IMR-90 (cell line): ENCODE results near the gene PIEZO2. TPM values are rescaled to one million over a fixed set of nuclear protein-coding genes. Genes with fewer than 3 reads are reported as not detected.

Experiments
- ATAC-seq: fragments of 200-7000 bp; cut with Tn5 transposase; 2 replicates; pipeline ENCODE4 v1.9.1; 2020; ENCODE audit warnings: low read depth, mild to moderate bottlenecking, moderate library complexity
- BruUV-seq: library from RNA; stranded (reverse); fragments of 400-500 nt; replicated peaks from 2 replicates; lab custom pipeline; 2021; lab: Mats Ljungman, UMichigan
- CTCF ChIA-PET: fragments of 300-600 bp; formaldehyde crosslinking; extraction: SDS; loops from one replicate; lab custom pipeline; 2021; ENCODE audit warnings: antibody characterized with exemption; lab: Yijun Ruan, JAX
- POLR2A ChIA-PET: fragments of 300-600 bp; sonication (Branson Sonifier 250); formaldehyde crosslinking; loops from one replicate; lab custom pipeline; 2022; ENCODE audit warnings: antibody characterized with exemption; ENCODE audit not compliant: unreplicated experiment; lab: Charles Lee
- DNase-seq: peaks from one replicate; pipeline ENCODE4 v3.0.0; 2013
- H2AFZ ChIP-seq: replicated peaks from 2 replicates; pipeline ENCODE3; 2013; ENCODE audit warnings: low read length, mild to moderate bottlenecking; ENCODE audit not compliant: poor library complexity
- H2AK5ac ChIP-seq: 2 replicates; pipeline ENCODE4 v1.6.1; 2013; ENCODE audit warnings: low read depth, low read length, inconsistent platforms
- H2AK9ac ChIP-seq: replicated peaks from 2 replicates; pipeline ENCODE3; 2013; ENCODE audit warnings: mild to moderate bottlenecking, low read depth, low read length, moderate library complexity; ENCODE audit not compliant: poor library complexity
- H2BK120ac ChIP-seq: 2 replicates; pipeline ENCODE4 v1.6.1; 2013; ENCODE audit warnings: low read depth, low read length, inconsistent platforms
- H2BK15ac ChIP-seq: 3 replicates; pipeline ENCODE4 v1.6.1; 2013; ENCODE audit warnings: low read depth, low read length, inconsistent platforms
- H2BK20ac ChIP-seq: 2 replicates; pipeline ENCODE4 v1.6.1; 2013; ENCODE audit warnings: low read depth, mild to moderate bottlenecking, inconsistent platforms, low read length, moderate library complexity
- H2BK5ac ChIP-seq: 2 replicates; pipeline ENCODE4 v1.6.1; 2013; ENCODE audit warnings: mild to moderate bottlenecking, low read depth, low read length, inconsistent platforms; ENCODE audit not compliant: poor library complexity, severe bottlenecking
- H3K14ac ChIP-seq: replicated peaks from 2 replicates; pipeline ENCODE4 v1.6.1; 2013; ENCODE audit warnings: low read depth, low read length, inconsistent platforms
- H3K18ac ChIP-seq: 2 replicates; pipeline ENCODE4 v1.6.1; 2013; ENCODE audit warnings: low read depth, low read length, control low read depth
- H3K23ac ChIP-seq: 2 replicates; pipeline ENCODE4 v1.6.1; 2013; ENCODE audit warnings: low read depth, low read length, inconsistent platforms
- H3K27ac ChIP-seq: 2 replicates; pipeline ENCODE4 v1.5.1; 2013; ENCODE audit warnings: mild to moderate bottlenecking, control low read depth, low read length; ENCODE audit not compliant: insufficient read depth
- H3K27me3 ChIP-seq: 2 replicates; pipeline ENCODE4 v1.6.1; 2013; ENCODE audit warnings: low read length; ENCODE audit not compliant: control insufficient read depth, insufficient read depth
- H3K36me3 ChIP-seq: 2 replicates; pipeline ENCODE4 v1.6.1; 2013; ENCODE audit warnings: low read length, mixed read lengths; ENCODE audit not compliant: control insufficient read depth, insufficient read depth
- H3K4ac ChIP-seq: 2 replicates; pipeline ENCODE4 v1.6.1; 2013; ENCODE audit warnings: low read depth, low read length, inconsistent platforms
- H3K4me1 ChIP-seq: 2 replicates; pipeline ENCODE4 v1.6.1; 2013; ENCODE audit warnings: low read length, mixed read lengths; ENCODE audit not compliant: control insufficient read depth, insufficient read depth
- H3K4me2 ChIP-seq: 2 replicates; pipeline ENCODE4 v1.6.1; 2013; ENCODE audit warnings: low read depth, mild to moderate bottlenecking, control low read depth, low read length, moderate library complexity
- H3K4me3 ChIP-seq: 2 replicates; pipeline ENCODE4 v1.5.1; 2013; ENCODE audit warnings: low read depth, mild to moderate bottlenecking, control low read depth, low read length, moderate library complexity; ENCODE audit not compliant: insufficient read depth
- H3K56ac ChIP-seq: 2 replicates; pipeline ENCODE4 v1.6.1; 2013; ENCODE audit warnings: low read length, inconsistent platforms; ENCODE audit not compliant: insufficient read depth; ENCODE audit errors: extremely low read depth
- H3K79me1 ChIP-seq, 2 experiments: 2 replicates each; pipeline ENCODE4 v1.6.1; 2013; ENCODE audit warnings: low read length in 2 of 2, inconsistent platforms in 1 of 2, low read depth in 1 of 2
- H3K9ac ChIP-seq: 2 replicates; pipeline ENCODE4 v1.6.1; 2013; ENCODE audit warnings: low read depth, low read length, control low read depth
- H3K9me1 ChIP-seq: 2 replicates; pipeline ENCODE4 v1.6.1; 2013; ENCODE audit warnings: low read length, inconsistent platforms; ENCODE audit not compliant: insufficient read depth
- H3K9me3 ChIP-seq: 2 replicates; pipeline ENCODE4 v1.6.1; 2013; ENCODE audit warnings: low read length; ENCODE audit not compliant: control insufficient read depth, insufficient read depth
- H4K20me1 ChIP-seq: 2 replicates; pipeline ENCODE4 v1.6.1; 2013; ENCODE audit warnings: low read length, inconsistent platforms; ENCODE audit not compliant: insufficient read depth
- H4K5ac ChIP-seq: 2 replicates; pipeline ENCODE4 v1.6.1; 2013; ENCODE audit warnings: mild to moderate bottlenecking, low read depth, low read length, control low read depth
- H4K8ac ChIP-seq, 2 experiments: 2 replicates each; pipeline ENCODE4 v1.6.1; 2013; ENCODE audit warnings: low read depth in 2 of 2, low read length in 2 of 2, control low read depth in 1 of 2, inconsistent platforms in 1 of 2
- H4K91ac ChIP-seq: 2 replicates; pipeline ENCODE4 v1.6.1; 2013; ENCODE audit warnings: low read depth, low read length, inconsistent platforms; ENCODE audit not compliant: insufficient read depth
- BHLHE40 ChIP-seq: fragments of 150-350 bp; IDR thresholded peaks from 2 replicates; pipeline ENCODE4 v1.6.1; 2016; ENCODE audit warnings: mild to moderate bottlenecking, low read depth, low read length
- CEBPB ChIP-seq: IDR thresholded peaks from 2 replicates; pipeline ENCODE4 v1.6.1; 2012; ENCODE audit warnings: low read depth, low read length, improper control_type of control experiment
- CHD1 ChIP-seq: IDR thresholded peaks from 2 replicates; pipeline ENCODE4 v1.6.1; 2012; ENCODE audit warnings: low read depth, low read length, improper control_type of control experiment
- CTCF ChIP-seq: conservative IDR thresholded peaks from 2 replicates; pipeline ENCODE4 v1.5.1; 2012; ENCODE audit warnings: mild to moderate bottlenecking, low read depth, low read length, improper control_type of control experiment
- ELK1 ChIP-seq: fragments of 150-350 bp; IDR thresholded peaks from 2 replicates; pipeline ENCODE4 v1.6.1; 2016; ENCODE audit warnings: low read depth, mild to moderate bottlenecking, low read length, moderate library complexity, borderline replicate concordance
- FOS ChIP-seq: fragments of 150-350 bp; IDR thresholded peaks from 2 replicates; pipeline ENCODE4 v1.6.1; 2016; ENCODE audit warnings: low read depth, low read length
- MAFK ChIP-seq: IDR thresholded peaks from 2 replicates; pipeline ENCODE4 v1.6.1; 2012; ENCODE audit warnings: low read depth, low read length, improper control_type of control experiment
- MAZ ChIP-seq: IDR thresholded peaks from 2 replicates; pipeline ENCODE4 v1.6.1; 2012; ENCODE audit warnings: low read depth, mild to moderate bottlenecking, low read length, improper control_type of control experiment, moderate library complexity, borderline replicate concordance
- MXI1 ChIP-seq: IDR thresholded peaks from 2 replicates; pipeline ENCODE4 v1.6.1; 2012; ENCODE audit warnings: low read depth, mild to moderate bottlenecking, low read length, moderate library complexity, borderline replicate concordance
- NFE2L2 ChIP-seq: fragments of 150-350 bp; IDR thresholded peaks from 2 replicates; pipeline ENCODE4 v1.6.1; 2016; ENCODE audit warnings: low read depth, mild to moderate bottlenecking, low read length
- POLR2A ChIP-seq: IDR thresholded peaks from 2 replicates; pipeline ENCODE4 v1.6.1; 2012; ENCODE audit warnings: mild to moderate bottlenecking, low read depth, low read length
- RAD21 ChIP-seq: IDR thresholded peaks from 2 replicates; pipeline ENCODE4 v1.6.1; 2012; ENCODE audit warnings: low read length, improper control_type of control experiment
- RCOR1 ChIP-seq: IDR thresholded peaks from 2 replicates; pipeline ENCODE4 v1.6.1; 2012; ENCODE audit warnings: mild to moderate bottlenecking, low read length, improper control_type of control experiment; ENCODE audit not compliant: insufficient replicate concordance
- RFX5 ChIP-seq: IDR thresholded peaks from 2 replicates; pipeline ENCODE4 v1.8.0; 2012; ENCODE audit warnings: low read depth, mild to moderate bottlenecking, low read length, moderate library complexity
- SMC3 ChIP-seq: fragments of 150-350 bp; IDR thresholded peaks from 2 replicates; pipeline ENCODE4 v1.6.1; 2016; ENCODE audit warnings: low read depth, mild to moderate bottlenecking, antibody characterized with exemption, low read length, moderate library complexity
- USF2 ChIP-seq: fragments of 150-350 bp; IDR thresholded peaks from 2 replicates; pipeline ENCODE4 v1.6.1; 2017; ENCODE audit warnings: mild to moderate bottlenecking, antibody characterized with exemption, low read length, low read depth
- WGBS, 2 experiments: methylation state at CpG; one replicate each; pipeline versions ENCODE4 v1.1.5 to v1.1.7; 2013; ENCODE audit warnings: missing lambda C conversion rate in 2 of 2; ENCODE audit not compliant: insufficient read length in 1 of 2; ENCODE audit errors: extremely low coverage in 2 of 2; 5-methylcytosine and 5-hydroxymethylcytosine counted together
- dilution Hi-C: fragments of 300-500 bp; cut with HindIII; formaldehyde crosslinking; loops from one replicate; pipeline ENCODE4 v1.14.3; 2018; ENCODE audit warnings: low sequenced_read_pairs; ENCODE audit not compliant: unreplicated experiment
- in situ Hi-C: fragments of 300-500 bp; cut with MboI; formaldehyde crosslinking; loops from 3 replicates; pipeline ENCODE4 v1.14.3; 2019; ENCODE audit warnings: low sequenced_read_pairs, inconsistent platforms, mixed read lengths
- intact Hi-C: fragments of 100-400 bp; cut with micrococcal nuclease; formaldehyde crosslinking; loops from 2 replicates; pipeline ENCODE4 v1.10.0; 2022
- polyA plus RNA-seq, 3 experiments: library from polyadenylated mRNA; depleted of rRNA; stranded (reverse); fragments of >200 nt; gene quantifications; 2 replicates each; pipeline ENCODE4 v1.2.3, GENCODE V29; 2012; ENCODE audit warnings: low replicate concordance in 1 of 3
- total RNA-seq: library from RNA; depleted of rRNA; stranded (reverse); fragments of >200 nt; gene quantifications from 2 replicates; pipeline ENCODE4 v1.2.3, GENCODE V29; 2012

Gene PIEZO2
- total and polyA plus RNA-seq, 2 of the 4 experiments (the other 2 are of a cell fraction) = 2.4 to 4.1 TPM

GRCh38 chr18:11078491-11078890 lies 70.9 kb downstream of the PIEZO2 start:
- in situ Hi-C loops (no loop called here), intact Hi-C loops (no loop called here), dilution Hi-C loops (no loop called here)
- BruUV-seq = no TSS peak
- H3K56ac ChIP-seq = no peak overlapping the region
- H3K36me3 ChIP-seq = no peaks in the 10 kb centered on the region
- no peak overlapping the region for H2BK20ac ChIP-seq
- TF ChIP-seq MAFK (no peak), SMC3 (no peak), NFE2L2 (no peak), FOS (no peak), CTCF (no peak), RCOR1 (no peak), RAD21 (no peak), CEBPB (no peak), POLR2A (no peak), MAZ (no peak), MXI1 (no peak), RFX5 (no peak), CHD1 (no peak), USF2 (no peak), ELK1 (no peak), BHLHE40 (no peak)
- H4K8ac ChIP-seq = no peak overlapping the region
- H4K5ac ChIP-seq = no peak overlapping the region
- DNase-seq (no peak), ATAC-seq (no peak; the same call in 1 of the 2 replicates)
- no peak overlapping the region for H2BK5ac ChIP-seq
- no peak overlapping the region for H3K9ac ChIP-seq
- H2BK15ac ChIP-seq = no peak overlapping the region
- no CpG with 5 or more reads among the region's 4 CpGs for WGBS, 2 experiments
- H3K18ac ChIP-seq = no peak overlapping the region
- H3K27ac ChIP-seq = no peak overlapping the region
- H2AK9ac ChIP-seq = no peak overlapping the region
- H3K9me3 ChIP-seq = no peaks in the 10 kb centered on the region
- no peaks in the 10 kb centered on the region for H3K79me1 ChIP-seq
- no peak overlapping the region for H2BK120ac ChIP-seq
- no peak overlapping the region for H3K4me3 ChIP-seq
- no peak overlapping the region for H2AFZ ChIP-seq
- peaks cover 3% of the 10 kb centered on the region; the same call in 1 of the 2 replicates for H3K9me1 ChIP-seq
- H2AK5ac ChIP-seq = no peak overlapping the region
- H3K4ac ChIP-seq = no peak overlapping the region
- H3K4me2 ChIP-seq = no peak overlapping the region
- no peak overlapping the region for H3K14ac ChIP-seq
- CTCF ChIA-PET = no interaction called here
- H4K20me1 ChIP-seq = no peaks in the 10 kb centered on the region; the same call in 1 of the 2 replicates
- H3K4me1 ChIP-seq = peaks cover 2% of the 10 kb centered on the region; the same call in 1 of the 2 replicates
- POLR2A ChIA-PET = no interaction called here
- H3K27me3 ChIP-seq = no peaks in the 10 kb centered on the region
- H3K23ac ChIP-seq = no peak overlapping the region
- no peak overlapping the region for H4K91ac ChIP-seq
